GM18519 (cell line): ENCODE data around the gene RC3H2.
"Not testable (repeated sequence)": the region's sequence is repeated elsewhere in the genome, so short reads cannot be mapped to it uniquely, and the experiment has no call there.

Experiments used
- ATAC-seq: cut with Tn5 transposase; IDR thresholded peaks from one replicate; pipeline ENCODE4 v1.9.1; 2021; ENCODE audit warnings: mild to moderate bottlenecking, moderate library complexity; ENCODE audit not compliant: unreplicated experiment, low FRiP score

The RC3H2 gene

DNA sequence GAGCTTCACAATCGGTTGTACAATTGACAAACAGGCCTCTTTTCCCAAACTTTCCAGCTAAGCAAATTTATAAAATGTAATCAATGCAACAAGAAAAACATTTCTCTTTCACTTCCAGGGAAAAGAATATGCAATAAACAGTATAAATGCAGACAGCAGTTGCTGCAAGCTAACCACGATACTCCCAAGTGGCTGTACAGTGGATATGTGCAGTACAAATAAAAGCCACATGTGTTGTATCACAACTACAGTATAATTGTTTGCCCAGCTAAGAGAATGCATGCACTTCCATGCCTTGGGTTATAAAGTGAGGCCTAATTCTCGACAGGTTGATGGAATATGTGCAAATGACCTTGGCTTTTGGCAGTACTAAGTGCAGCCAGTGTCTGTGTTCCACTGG lies 60.0 kb downstream of the RC3H2 start:
- no peak for ATAC-seq

DNA sequence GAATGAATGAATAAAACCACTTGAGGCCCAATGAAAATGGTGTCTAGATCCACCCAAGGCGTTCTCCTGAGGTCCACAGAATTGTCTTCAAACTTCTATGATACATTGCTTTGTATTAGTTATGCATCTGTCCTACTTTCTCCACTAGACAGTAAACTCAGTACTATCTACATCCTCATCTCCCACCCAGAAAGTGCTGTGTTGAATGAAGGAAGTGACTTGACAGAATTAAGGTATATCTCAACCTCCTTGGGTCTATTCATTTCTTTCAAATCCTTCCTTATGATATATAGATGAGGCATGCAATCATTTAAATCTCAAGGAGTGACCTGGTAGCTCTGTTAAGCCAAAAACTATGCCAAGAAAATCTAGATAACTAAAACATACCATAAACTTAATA lies 61.0 kb downstream of the RC3H2 start:
- ATAC-seq, result no peak

DNA sequence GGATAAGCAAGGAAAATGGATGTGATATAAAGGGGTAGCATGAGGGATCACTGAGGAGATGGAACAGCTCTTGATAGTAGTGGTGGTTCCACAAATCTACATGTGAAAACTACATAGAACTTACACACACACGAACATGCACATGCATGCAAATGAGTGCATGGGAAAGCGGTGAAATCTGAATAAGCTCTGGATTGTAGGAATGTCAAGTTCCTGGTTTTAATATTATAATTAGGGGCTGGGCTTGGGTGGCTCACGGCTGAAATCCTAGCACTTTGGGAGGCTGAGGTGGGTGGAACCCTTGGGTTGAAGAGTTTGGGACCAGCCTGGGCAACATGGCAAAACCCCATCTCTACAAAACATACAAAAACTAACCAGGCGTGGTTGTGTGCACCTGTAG lies 63.7 kb downstream of the RC3H2 start:
- ATAC-seq, result no peak

DNA sequence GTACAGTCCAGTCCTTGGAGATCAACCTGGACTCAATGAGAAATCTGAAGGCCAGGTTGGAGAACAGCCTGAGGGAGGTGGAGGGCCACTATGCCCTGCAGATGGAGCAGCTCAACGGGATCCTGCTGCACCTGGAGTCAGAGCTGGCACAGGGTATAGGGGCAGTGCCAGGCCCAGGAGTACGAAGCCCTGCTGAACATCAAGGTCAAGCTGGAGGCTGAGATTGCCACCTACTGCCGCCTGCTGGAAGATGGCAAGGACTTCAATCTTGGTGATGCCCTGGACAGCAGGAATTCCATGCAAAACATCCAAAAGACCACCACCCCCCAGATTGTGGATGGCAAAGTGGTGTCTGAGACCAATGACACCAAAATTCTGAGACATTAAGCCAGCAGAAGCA lies 66.7 kb downstream of the RC3H2 start:
- not testable (repeated sequence) for ATAC-seq

DNA sequence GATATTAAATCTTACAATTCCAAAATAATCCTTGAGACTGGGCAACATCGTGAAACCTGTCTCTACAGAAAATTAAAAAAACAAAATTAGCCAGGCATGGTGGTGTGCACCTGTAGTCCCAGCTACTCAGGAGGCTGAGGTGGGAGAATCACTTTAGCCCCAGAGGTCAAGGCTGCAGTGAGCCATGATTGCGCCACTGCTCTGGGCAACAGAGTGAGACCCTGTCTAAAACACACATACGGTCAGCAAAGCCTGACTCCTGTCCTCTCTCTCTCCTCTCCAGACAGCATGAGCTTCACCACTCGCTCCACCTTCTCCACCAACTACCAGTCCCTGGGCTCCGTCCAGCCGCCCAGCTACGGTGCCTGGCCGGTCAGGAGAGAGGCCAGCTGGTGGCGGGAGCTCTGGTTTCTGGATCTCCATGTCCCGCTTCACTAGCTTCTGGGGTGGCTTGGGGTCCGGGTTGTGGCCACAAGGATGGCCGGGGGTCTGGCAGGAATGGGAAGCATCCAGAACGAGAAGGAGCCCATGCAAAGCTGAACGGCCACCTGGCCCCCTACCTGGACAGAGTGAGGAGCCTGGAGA lies 67.8 kb downstream of the RC3H2 start:
- no peak for ATAC-seq

DNA sequence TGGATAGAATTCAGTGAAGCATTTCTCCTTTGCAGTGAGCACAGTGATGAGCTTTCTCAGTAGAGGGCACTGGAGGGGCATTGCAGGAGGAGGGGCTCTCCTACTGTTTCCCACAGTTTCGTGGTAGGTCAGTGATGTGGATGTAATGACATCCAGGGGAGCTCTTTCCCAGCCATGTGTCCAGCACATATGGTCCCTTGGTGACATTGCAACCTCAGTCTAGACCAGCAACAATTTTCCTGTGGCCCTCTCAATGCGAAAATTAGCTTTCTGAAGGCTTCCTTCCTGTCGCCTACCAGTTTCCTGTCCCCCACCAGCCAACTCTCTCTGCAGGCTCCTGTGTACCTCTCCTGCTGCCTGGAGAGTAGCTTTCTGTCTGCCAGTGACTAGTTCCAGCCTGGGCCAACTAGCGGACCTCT lies 69.8 kb downstream of the RC3H2 start:
- ATAC-seq, result no peak

DNA sequence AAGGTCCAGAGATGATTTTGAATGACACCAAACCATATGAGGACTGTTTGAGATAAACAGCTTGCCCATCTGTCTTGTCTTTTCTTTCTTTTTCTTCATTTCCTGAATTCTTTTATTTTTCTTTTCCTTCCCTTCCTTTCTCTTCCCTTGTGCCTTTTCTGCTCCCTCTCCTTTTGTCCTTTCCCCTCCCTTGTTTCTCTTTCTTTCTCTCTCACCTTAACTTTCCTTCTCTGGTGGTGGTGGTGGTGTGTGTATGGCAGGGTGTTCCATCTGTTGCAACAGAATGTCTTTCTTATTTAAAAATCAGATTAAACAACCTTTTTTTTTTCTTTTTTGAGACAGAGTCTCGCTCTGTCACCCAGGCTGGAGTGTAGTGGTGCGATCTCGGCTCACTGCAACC lies 73.0 kb downstream of the RC3H2 start:
- no peak for ATAC-seq

DNA sequence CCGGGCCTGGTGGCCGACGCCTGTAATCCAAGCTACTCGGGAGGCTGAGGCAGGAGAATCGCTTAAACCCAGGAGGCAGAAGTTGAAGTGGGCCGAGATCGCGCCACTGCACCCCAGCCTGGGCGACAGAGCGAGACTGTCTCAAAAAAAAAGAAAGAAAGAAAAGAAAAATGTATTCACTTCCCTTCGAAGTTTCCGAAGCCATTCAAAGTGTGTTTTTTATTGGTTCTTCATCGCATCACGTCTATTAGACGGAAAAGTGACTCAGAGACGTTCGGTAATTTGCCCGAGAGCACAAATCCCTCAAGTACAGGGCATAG lies 76.2 kb downstream of the RC3H2 start:
- ATAC-seq, result not testable (repeated sequence)

DNA sequence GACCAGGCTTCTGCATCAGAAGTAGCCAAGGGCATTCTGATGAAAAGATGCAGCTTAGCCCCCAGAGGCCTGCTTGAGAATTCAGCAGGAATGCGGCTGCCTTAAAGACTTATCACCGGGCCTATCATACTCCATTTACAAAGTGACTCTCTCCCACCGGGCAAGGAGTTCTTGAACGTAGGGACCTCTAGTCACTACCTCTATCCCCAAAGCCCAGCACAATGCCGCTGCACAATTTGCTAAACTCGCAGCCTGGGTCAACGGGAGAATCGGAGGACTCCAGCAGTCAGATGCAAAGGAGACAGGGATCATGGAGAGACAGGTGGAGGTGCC lies 77.4 kb downstream of the RC3H2 start:
- ATAC-seq, result no peak

DNA sequence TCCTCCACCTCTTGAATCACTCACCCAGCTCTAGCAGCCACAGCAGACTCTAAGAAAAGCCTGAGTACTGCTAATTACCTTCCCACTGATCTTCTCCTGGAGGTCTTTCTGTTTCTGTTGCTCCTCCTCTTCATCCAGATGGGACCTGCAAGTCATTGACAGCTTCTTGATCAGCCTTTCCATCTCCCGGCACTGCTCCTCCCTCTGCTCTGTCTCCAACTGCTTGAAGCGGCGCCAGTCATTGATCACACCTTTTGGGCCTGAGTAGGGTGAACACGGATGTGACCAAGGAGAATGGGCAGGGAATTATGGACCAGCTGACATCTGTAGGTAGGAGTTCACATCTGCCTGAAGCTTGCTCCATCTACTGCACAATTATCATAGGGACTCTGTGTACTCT lies 82.2 kb downstream of the RC3H2 start:
- ATAC-seq, result no peak

DNA sequence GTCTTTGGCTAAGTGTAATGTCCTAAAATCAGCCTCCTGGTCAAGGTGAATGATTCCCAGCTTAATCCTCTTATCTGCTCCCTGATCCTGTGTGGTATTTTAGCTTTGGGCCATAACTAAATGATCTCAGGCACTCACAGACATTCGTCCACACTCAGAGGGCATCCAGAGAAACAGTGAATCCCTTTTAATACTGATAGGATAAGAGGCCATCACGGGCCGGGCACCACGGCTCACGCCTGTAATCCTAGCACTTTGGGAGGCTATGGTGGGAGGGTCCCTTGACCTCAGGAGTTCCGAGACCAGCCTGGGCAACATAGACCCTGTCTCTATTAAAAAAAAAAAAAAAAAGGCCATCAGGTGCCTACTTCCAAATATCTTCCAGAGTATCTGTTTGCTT lies 83.1 kb downstream of the RC3H2 start:
- no peak for ATAC-seq

DNA sequence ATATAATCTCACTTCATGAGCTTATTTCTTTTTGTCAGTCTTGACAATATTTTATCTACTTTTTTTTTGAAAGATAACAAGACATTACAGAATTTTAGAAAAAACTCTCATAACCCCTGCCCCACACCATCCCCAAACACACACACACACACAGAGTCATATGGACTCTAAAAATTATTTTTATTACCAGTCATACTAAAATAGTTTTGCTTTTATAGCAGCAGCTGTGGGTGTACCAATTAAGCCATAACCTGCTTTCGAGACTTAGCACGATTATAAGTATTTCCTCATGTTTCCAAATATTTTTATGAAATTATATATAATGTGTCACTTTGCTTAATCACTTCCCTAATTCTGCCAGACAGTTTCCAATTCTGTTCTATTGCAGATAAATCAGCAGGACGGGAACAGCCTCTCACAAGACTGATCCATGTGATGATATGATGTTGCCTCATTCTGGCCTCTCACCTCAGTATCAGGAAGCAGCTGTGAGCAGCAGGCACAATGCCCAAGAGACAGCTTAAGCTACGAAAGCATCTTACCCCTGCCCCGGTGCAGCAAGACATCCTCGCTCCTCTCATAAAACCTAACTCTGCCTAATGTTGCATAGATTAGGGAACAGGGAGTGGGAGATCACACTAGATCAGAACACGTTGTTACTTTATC lies 83.7 kb downstream of the RC3H2 start:
- no peak for ATAC-seq

DNA sequence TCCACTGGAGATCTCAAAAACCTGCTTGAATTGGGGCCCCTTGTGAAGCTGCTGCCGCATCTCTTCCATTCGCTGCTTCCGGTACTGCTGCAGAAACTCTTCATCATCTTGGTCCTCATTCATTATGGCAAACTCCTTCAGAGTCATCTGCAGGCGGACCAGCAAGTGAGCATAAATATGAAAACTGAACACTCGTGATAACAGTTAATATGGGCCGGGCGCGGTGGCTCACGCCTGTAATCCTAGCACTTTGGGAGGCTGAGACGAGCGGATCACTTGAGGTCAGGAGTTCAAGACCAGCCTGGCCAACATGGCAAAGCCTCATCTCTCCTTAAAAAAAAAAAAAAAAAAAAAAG lies 84.7 kb downstream of the RC3H2 start:
- no peak for ATAC-seq

DNA sequence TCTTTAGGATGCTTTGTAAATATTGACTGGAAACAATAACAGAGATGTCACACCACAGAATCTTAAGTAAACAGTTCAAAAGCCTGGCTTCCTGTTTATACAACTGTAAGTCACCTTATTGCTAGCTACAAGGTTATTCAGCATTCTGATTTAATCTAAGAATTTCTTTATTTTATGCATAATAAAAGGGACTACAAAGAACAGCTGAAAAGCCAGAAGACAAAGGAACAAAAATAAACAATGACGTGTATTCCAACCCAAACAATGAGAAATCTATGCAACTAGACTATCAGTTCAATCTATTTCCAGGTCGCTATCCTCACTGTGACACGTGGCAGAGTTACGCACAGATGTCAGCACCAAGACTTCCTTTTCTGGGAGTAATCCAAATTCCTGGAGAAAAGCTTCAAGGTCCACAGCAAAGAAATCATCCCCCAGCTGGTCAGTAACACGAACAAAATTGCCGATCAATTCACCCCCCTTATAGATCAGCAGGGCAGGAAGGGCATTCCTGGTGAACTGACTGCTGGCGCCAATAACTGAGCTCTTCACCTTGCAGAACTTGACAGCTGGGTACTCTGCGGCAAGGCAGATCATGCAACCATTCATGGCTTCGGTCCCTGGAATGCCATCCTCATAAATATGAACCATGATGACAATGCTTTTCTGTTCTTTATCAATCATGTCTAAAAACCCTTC lies 85.2 kb downstream of the RC3H2 start:
- no peak for ATAC-seq

DNA sequence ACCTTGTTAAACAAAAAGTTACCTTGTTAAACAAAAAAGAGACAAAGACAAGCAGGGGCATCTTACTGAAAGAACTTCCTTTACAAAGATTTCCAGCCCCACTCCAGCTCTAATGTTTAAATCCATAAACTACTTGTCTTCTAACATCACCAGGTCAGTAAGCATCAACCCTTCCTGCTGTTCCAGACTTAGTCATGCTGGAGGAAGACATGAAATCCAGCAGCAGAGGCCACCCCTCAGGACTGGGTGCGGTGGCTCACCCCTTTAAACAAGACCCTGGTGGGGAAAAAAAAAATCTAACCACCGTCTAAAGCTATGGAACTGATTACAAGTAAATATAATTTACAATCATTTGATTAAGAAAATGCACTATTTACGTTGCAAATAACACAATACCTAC lies 85.8 kb downstream of the RC3H2 start:
- no peak for ATAC-seq

DNA sequence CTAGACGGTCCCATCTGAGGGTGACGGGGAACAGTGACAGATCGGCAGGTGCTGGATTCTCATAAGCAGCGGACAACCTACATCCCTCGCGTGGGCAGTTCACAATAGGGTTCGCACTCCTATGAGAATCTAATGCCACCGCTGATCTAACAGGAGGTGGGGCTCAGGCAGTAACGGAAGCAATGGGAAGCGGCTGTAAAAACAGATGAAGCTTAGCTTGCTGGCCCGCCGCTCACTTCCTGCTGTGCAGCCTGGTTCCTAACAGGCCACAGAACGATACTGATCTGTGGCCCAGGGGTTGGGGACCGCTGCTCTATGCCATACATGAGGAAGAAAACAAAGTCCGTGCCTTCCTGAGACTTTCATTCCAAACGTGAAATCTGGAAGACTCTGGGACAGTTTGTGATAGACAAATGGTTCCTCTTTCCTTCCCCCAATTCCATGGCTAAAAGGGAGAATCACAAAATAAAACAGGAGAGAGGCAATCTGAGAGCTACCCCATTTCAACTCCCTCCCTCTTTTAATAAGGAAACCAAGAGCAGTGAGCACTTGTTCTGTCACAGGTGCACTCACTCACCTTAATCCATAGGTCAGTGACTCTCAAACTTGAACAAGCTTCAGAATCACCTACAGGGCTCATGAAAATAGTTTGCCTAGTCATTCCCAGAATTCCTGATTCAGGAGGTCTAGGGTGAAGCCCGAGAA lies 88.8 kb downstream of the RC3H2 start:
- no peak for ATAC-seq

DNA sequence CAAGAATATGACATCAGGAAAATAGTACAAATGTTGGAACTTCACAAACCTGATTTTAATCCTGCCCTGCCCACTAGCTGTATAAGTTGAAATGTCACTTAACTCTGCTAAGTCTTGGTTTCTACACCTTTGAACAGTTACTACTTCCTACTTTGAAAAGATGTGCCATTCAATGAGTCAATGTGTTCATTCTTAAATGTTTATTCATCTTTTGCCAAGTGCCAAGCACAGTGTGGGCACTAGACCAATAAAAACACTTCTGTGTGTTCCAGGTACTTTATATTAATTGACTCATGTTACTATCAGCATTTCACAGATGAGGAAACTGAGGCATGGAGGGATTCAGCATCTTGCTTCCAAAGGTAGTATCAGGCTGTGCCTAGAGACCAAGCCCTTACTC lies 89.6 kb downstream of the RC3H2 start:
- no peak for ATAC-seq

DNA sequence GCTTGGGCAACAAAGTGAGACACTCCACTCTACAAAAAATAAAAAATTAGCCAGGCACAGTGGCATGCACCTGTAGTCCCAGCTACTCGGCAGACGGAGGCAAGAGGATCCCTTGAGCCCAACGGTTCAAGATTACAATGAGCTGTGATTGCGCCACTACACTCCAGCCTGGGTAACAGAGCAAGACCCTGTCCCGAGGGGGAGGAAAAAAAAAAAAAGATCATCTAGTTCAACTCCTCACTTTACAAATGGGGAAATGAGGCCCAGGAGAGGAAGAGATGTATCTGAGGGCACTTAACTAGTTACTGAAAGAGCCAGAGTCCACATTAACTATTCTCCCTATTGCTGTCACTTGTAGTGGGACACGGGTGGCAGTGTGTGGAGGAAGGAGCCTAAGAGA lies 90.6 kb downstream of the RC3H2 start:
- ATAC-seq, result no peak

DNA sequence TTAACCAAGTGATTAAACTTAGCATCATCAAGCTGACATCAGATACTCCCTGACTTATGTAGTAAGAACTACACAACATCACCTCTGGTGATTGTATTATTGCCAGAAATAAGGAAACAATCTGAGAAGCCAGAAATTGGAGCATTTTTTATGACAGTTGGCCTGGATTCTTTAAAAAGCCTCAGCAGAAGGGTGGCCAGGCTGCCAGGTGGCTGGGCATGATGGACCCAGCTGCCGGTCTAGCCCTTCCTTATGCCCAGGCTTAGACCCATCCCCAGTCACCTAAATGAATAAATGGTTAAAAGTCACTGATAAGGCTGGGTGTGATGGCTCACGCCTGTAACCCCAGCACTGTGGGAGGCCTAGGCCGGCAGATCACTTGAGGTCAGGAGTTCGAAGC lies 92.4 kb downstream of the RC3H2 start:
- ATAC-seq, result no peak

DNA sequence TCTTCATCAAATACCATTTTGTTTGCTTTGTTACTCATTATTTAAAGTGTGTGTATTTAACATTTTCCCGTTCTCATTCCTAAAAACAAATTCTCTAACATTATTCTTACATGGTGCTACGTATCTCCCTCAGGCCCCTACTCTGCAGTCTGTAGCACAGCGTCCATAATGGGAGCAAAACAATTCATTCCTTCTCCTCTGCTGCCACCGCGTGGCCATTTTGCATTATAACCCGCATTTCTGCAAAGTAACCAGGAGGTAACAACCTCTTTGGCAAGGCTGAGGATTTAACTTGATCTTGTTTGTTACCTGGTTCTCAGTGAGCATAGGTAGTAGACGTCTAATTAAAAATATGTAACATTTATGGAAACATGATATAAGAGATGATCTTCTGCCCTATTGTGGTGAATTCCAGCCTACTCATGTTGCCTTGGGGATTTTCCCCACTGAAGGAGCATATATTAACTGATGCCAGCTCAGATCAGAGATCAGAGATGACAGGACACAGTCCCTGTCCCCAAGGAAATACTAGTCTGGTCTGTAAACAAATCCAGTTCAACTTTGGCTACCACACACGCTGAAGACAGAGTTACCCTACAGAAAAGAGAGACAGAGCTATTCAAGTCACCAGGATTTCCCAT lies 94.7 kb downstream of the RC3H2 start:
- peak; percentile 93 for ATAC-seq

DNA sequence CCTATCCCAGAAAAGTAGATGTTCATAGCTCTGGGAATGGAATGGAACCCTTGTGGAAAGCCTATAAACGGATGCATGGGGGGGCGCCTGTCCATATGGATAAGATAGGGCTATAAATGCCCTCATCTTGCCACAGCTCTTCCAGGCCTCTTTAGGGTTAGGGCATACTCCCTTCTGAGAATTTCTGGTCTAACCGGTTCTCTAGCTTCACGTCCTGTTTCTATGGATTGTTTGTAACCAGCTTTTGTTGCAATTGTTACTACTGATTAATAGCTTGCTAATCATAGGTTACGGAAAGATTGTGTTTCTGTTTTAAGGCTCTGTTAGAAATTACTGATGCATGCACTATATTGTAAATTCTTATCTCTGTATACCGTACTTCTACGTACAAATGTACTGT lies 95.9 kb downstream of the RC3H2 start:
- not testable (repeated sequence) for ATAC-seq
